Heart left ventricle (tissue), 16 donors: ENCODE data around the gene PAK1. TPM values are rescaled to one million over a fixed set of nuclear protein-coding genes. Genes with fewer than 3 reads are reported as not detected.

Experiments used
- ATAC-seq, 4 donors: fragments of 200-7000 bp; cut with Tn5 transposase; one replicate each; pipeline ENCODE4 v1.9.1; 2020 to 2022; ENCODE audit warnings: moderate library complexity in 4 of 4, mild to moderate bottlenecking in 3 of 4, moderate number of reproducible peaks in 1 of 4
- DNase-seq, 5 donors: peaks; one replicate each; pipeline ENCODE4 v3.0.0-alpha.2; 2020
- H3K27ac ChIP-seq, 12 donors: fragments of 200-600 bp; sonication (generic) in 4 of 12; one replicate each; pipeline versions ENCODE4 v1.5.0 to v1.8.0; 2016 to 2022; ENCODE audit warnings: mild to moderate bottlenecking in 2 of 12
- H3K27me3 ChIP-seq, 9 donors: fragments of 200-600 bp; sonication (generic) in 2 of 9; one replicate each; pipeline versions ENCODE4 v1.5.1 to v1.8.0; 2016 to 2022; ENCODE audit warnings: mild to moderate bottlenecking in 3 of 9
- H3K36me3 ChIP-seq, 9 donors: fragments of 200-600 bp; sonication (generic) in 2 of 9; one replicate each; pipeline versions ENCODE4 v1.5.0 to v1.8.0; 2018 to 2022; ENCODE audit warnings: mild to moderate bottlenecking in 2 of 9
- H3K4me1 ChIP-seq, 12 donors: fragments of 200-600 bp; sonication (generic) in 4 of 12; one replicate each; pipeline versions ENCODE4 v1.5.0 to v1.8.0; 2016 to 2022; ENCODE audit warnings: mild to moderate bottlenecking in 3 of 12
- H3K4me3 ChIP-seq, 12 donors: fragments of 200-600 bp; sonication (generic) in 4 of 12; one replicate each; pipeline versions ENCODE4 v1.5.0 to v1.8.0; 2017 to 2022; ENCODE audit warnings: mild to moderate bottlenecking in 9 of 12, moderate library complexity in 4 of 12
- H3K9me3 ChIP-seq, 12 donors: fragments of 200-600 bp; sonication (generic) in 4 of 12; one replicate each; pipeline versions ENCODE4 v1.5.0 to v1.8.0; 2016 to 2022; ENCODE audit warnings: mild to moderate bottlenecking in 1 of 12
- CTCF ChIP-seq, 12 donors: fragments of 200-600 bp; sonication (generic) in 4 of 12; IDR thresholded peaks; one replicate each; pipeline versions ENCODE4 v1.5.0 to v1.8.0; 2018 to 2022; ENCODE audit warnings: antibody characterized with exemption in 12 of 12, mild to moderate bottlenecking in 5 of 12
- POLR2A ChIP-seq, 2 donors: fragments of 450-650 bp; IDR thresholded peaks; one replicate each; pipeline ENCODE4 v1.6.1; 2017; ENCODE audit warnings: antibody characterized with exemption in 2 of 2, mild to moderate bottlenecking in 2 of 2, moderate library complexity in 2 of 2
- WGBS, 4 donors: extraction: QIAGEN DNeasy Blood & Tissue Kit in 2 of 4; methylation state at CpG; one replicate each; pipeline versions ENCODE4 v1.1.5 to v1.1.7; 2013 to 2018; 5-methylcytosine and 5-hydroxymethylcytosine counted together
- intact Hi-C, 10 donors: fragments of 100-400 bp; cut with DNase I; formaldehyde crosslinking; loops; one replicate each; pipeline versions ENCODE4 v1.11.1 to v1.14.2; 2022
- polyA plus RNA-seq, 2 donors: library from polyadenylated mRNA; stranded (reverse); fragments of 200-250 nt; gene quantifications; one replicate each; pipeline ENCODE4 v1.2.3, GENCODE V29; 2013
- total RNA-seq, 9 donors: library from RNA; depleted of rRNA in 2 of 9; stranded (reverse); fragments of >200 nt in 2 of 9; fragmentation: NEBNext Ultra II Directional in 3 of 9; extraction: Animal tissue kit (Norgen Biotek cat#: 25700) in 3 of 9; gene quantifications; one replicate each; pipeline versions ENCODE4 v1.1.0 to v1.2.4, GENCODE V29; 2016 to 2023
- donor health status: ischemic (EF 13 %, LVEDD 7.1; RV severe dilation, severe dysfunction).
- donor health status: healthy with polysubstance abuse.
- donor health status: DM: no; HTN: yes; CAD: no.
- donor health status: DM: no; HTN: no; CAD: no.
- donor health status: ischemic (EF 25% LVEDD 6.9; RV normal size, moderate dysfunction).
- donor health status: ischemic (EF 25% LVEDD 5.7; RV mildly dilated, moderate dysfunction).
- donor health status: healthy.
- donor health status: DM: yes; HTN: yes; CAD: no.
- donor health status: ischemic (EF 35%, LVEDD 5.7; RV mildly dilated, moderate dysfunction).
- donor health status: nonischemic (EF 11% LVEDD 7.7; RV severe dilation, severe dysfunction).
- donor health status: DM: yes; HTN: yes; CAD: no.
- donor health status: PGD.
- donor health status: ischemic (EF 29% LVEDD 5.4; RV normal size, mild dysfunction).
- donor health status: nonischemic (EF 23%, LVEDD 6.1; RV moderate dilation, normal function).

Gene PAK1
- total and polyA plus RNA-seq, 11 donors: 2.1 to 25.4 (median 5.9) TPM

- no peak for TF ChIP-seq CTCF (IDR thresholded peaks at IDR 0.05)
- no peak for TF ChIP-seq POLR2A (IDR thresholded peaks at IDR 0.05)
- Histone ChIP-seq H3K36me3 (no peaks in the 10 kb centered on the region), H3K9me3 (no peaks in the 10 kb centered on the region), H3K4me3 (no peak overlapping the region), H3K27me3 (peaks cover 0 to 2% (median 0%) of the 10 kb centered on the region in 9 donors), H3K27ac (no peak overlapping the region), H3K4me1 (peaks cover 0 to 22% (median 2%) of the 10 kb centered on the region in 12 donors)
- intact Hi-C loops: no loop called here
- ATAC-seq (no peak), DNase-seq (no peak)
- WGBS, 4 donors: 46 to 49% (median 48%) methylated on average over 3 of the region's 3 CpGs
These were observed 32.1 kb upstream of the PAK1 start for GRCh38 chr11:77505956-77506355.

GRCh38 chr11:77503006-77503405 lies 29.1 kb upstream of the PAK1 start:
- no peak overlapping the region for H3K27ac ChIP-seq
- peak in 1 of 5 donors; percentile 27 for DNase-seq
- peaks cover 0 to 24% (median 2%) of the 10 kb centered on the region in 12 donors for H3K4me1 ChIP-seq
- TF ChIP-seq CTCF (IDR thresholded peaks at IDR 0.05) (no peak), POLR2A (IDR thresholded peaks at IDR 0.05) (no peak)
- H3K4me3 ChIP-seq: no peak overlapping the region
- intact Hi-C loops: no loop called here
- no peaks in the 10 kb centered on the region for H3K9me3 ChIP-seq
- WGBS, 4 donors: 12 to 16% (median 14%) methylated on average over 3 of the region's 3 CpGs
- no peaks in the 10 kb centered on the region for H3K36me3 ChIP-seq
- peak in 2 of 4 donors; percentile 20 to 30 for ATAC-seq
- H3K27me3 ChIP-seq: peaks cover 0 to 2% (median 0%) of the 10 kb centered on the region in 9 donors

GRCh38 chr11:77502346-77502905 lies 28.5 kb upstream of the PAK1 start:
- no peak for ATAC-seq
- TF ChIP-seq POLR2A (IDR thresholded peaks at IDR 0.05): no peak
- no peak for TF ChIP-seq CTCF (IDR thresholded peaks at IDR 0.05)
- Histone ChIP-seq H3K4me1 (peaks cover 0 to 24% (median 2%) of the 10 kb centered on the region in 12 donors), H3K27ac (no peak overlapping the region), H3K36me3 (no peaks in the 10 kb centered on the region), H3K4me3 (no peak overlapping the region), H3K9me3 (no peaks in the 10 kb centered on the region), H3K27me3 (peaks cover 0 to 2% (median 0%) of the 10 kb centered on the region in 9 donors)
- intact Hi-C loops: no loop called here
- 38 to 54% (median 51%) methylated on average over 4 of the region's 4 CpGs for WGBS, 4 donors
- no peak for DNase-seq

- H3K4me3 ChIP-seq: no peak overlapping the region
- intact Hi-C loops: no loop called here
- no peaks in the 10 kb centered on the region for H3K36me3 ChIP-seq
- H3K4me1 ChIP-seq: peaks cover 0 to 24% (median 2%) of the 10 kb centered on the region in 12 donors
- ATAC-seq: no peak
- no peak for TF ChIP-seq POLR2A (IDR thresholded peaks at IDR 0.05)
- TF ChIP-seq CTCF (IDR thresholded peaks at IDR 0.05): no peak
- whole genome bisulfite sequencing, 4 donors: 56 to 61% (median 58%) methylated on average over 2 of the region's 2 CpGs
- no peak overlapping the region for H3K27ac ChIP-seq
- peaks cover 0 to 2% (median 0%) of the 10 kb centered on the region in 9 donors for H3K27me3 ChIP-seq
- H3K9me3 ChIP-seq: no peaks in the 10 kb centered on the region
- DNase-seq: no peak
These were observed 27.9 kb upstream of the PAK1 start for GRCh38 chr11:77501758-77502157.
